ENCODE results near the gene MBNL1.
"Not testable (repeated sequence)": the region's sequence is repeated elsewhere in the genome, so short reads cannot be mapped to it uniquely, and the experiment has no call there.

Gene MBNL1

DNA sequence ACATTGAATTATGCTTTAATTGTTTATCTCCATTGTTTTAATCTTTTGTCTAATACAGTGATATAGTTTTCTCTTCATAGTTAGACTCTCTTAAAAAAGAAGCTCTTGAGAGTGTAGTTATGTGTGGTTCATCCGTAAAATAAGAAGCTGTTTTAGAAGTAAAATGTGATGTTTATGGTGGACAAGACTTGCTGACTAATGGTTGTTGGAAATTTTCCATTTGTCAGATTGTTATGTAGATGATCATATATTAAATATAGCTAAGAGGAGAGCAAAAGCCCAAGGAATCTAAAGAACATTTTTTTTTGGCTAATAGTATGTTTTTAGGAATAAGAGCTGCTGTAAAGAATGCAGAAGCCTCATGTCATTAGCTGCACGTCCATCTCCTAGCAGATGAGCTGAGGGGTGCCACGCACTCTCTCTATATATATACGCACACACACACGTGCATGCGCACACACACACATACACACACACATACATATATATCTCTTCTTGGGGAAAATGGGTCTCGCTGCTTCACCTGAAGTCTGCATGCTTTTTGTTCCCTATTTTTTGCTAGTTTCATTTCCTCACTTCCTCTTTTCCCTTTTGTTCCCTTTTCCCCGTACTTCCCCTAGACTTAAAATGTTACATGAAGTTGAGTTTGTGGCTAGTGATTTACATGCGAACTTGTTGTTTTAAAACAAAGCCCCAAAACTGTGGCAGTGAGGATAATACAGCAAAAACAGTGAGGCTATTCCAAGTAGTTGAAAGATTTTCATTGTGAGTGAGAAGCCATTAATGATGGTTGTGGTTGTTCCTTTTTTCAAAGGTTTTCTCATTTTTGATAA, 107.8 kb downstream of the MBNL1 start:
- no peak for DNase-seq (ENCODE audit: low read depth, low spot score)

DNA sequence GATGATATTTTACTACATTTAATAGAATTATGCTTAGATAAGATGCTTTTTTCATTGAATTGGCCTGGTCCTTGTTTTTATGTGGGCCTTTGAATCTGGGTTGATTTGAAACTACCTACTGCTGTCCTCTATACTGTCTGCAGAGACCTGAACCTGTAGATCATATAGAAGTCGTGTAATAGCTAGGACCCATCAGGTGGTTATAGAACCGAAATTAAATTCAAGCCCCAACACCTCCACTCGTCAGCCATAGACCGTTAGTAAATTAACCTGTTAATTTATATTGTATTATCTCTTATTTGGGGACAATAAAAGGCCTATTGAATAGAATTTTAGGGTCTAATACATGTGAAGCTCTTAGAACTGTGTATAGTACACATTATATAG, 108.4 kb downstream of the MBNL1 start:
- no peak for DNase-seq (ENCODE audit: low read depth, low spot score)

DNA sequence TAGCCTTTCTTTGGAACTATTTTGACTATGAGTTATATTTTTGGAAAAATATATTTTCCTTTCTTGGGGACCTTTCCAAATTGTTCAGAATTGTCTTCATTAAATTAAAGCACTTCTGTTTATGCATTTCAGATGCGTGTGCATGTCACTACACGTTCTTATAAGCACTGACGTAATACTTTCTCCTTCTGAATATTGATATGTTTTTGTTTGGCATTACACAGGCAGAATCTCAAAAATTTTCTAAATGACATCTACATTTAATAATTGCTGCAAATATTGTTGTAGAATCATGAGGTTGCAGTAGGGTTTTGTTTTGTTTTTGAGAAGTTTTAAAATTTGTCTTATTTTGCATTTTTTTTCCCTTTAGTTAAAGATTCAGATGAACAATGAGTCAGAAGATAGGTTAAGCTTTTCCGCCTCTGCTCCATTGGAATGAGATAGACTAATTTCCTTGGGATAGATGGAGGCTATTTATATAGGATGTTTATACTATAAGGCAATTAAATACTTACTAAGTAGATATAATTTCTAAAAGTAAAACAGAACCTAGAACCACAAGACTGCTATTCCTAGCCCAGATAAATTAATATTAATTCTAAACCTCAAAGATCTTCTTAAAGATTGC, 110.8 kb downstream of the MBNL1 start:
- DNase-seq (ENCODE audit: low read depth, low spot score) = no peak

DNA sequence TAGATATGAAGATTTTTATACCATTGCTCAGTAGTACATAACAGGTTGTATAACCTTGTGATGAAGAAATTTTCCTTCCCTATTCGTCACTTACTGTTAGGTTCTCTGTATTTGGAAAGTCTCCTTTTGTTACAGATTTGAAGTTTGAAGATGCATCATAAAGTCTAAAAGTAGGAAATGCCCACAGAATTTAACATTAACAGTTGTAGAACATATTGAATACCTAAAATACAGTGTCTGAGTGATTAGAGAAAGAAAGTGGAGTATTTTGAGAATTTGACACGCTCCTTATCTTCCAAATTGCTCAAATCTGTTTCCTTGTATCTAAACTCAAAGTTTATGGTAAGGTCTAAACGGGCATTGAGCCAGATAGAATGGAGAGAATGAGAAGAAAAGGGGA, 111.3 kb downstream of the MBNL1 start:
- DNase-seq (ENCODE audit: low read depth, low spot score) = no peak

DNA sequence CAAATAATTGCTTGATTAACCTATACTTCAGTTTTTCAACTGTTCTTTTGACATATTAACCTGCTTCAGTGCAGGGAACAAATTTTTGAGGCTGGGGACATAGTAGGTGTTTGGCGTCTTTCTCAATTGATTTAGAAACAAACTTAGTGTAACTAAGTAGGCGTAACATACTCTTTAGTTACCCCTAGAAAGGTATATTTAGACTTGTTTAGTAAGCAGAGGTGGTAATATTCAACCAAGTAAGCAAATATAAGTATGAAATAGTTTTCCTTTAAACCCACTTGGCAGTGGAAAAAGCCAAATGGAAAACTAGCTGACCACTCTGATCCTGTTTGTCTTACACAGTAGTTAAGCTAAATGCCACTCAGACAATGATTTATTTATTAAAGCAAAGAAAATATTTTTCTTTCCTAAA, 113.2 kb downstream of the MBNL1 start:
- no peak for DNase-seq (ENCODE audit: low read depth, low spot score)

DNA sequence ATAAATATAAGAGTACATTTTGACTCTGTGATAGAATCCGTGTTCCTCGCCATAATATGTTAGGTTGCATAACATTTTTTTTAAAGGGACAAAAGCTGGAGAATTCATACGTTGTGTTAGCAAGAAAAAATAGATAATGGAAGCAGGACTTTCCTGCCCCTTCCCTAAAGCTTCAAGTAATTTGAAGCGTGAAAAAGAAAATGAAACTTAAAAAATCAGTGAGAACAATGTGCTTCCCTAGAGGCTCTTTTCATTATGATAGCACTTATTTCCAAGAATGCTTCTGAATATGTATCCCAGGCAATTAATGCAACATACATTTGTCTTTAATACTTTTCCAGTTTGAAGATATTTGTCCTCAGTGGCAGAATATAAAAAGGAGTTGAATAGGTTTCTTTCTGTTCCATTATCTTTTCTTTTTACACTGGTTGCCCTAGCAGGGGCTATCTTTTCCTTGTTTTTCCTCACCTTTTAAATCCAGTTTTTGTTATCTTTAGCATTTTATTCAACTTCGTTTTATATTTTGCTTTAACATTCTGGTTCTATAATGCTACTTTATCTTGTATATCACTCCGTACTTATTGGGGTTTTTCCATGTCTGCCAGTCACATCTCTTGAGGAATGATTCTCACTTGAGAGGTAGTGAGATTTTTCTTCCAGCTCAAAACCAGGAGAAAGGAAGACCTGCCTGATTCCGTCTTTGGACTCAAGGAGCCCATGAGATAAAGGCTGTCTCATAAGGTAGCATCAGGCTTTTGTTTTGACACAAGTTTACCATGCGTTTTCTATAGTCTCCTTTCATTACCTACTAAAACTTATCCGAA, 113.8 kb downstream of the MBNL1 start:
- no peak for DNase-seq (ENCODE audit: low read depth, low spot score)

DNA sequence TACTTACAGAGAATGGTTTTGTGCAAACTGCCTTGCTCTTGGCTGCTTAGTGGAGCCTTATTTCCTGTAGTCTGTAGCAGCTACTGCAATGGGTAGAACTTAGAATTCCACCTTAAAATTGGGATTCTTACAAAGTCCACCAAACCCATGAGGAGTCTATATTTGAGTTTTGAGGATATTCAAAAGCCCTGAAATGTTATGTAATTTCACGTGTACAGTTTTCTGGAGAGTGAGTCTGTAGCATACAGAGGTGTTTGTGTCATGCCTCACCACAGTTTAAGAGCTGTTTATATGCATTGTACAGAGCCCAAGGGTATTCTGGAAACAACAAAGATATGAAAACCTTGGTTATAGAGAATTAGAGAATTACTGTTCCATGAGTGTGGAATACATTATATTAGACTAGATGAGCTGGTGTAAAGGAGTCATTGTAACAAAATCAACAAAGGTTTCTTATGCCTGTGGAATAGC, 114.4 kb downstream of the MBNL1 start:
- DNase-seq (ENCODE audit: low read depth, low spot score) = no peak

DNA sequence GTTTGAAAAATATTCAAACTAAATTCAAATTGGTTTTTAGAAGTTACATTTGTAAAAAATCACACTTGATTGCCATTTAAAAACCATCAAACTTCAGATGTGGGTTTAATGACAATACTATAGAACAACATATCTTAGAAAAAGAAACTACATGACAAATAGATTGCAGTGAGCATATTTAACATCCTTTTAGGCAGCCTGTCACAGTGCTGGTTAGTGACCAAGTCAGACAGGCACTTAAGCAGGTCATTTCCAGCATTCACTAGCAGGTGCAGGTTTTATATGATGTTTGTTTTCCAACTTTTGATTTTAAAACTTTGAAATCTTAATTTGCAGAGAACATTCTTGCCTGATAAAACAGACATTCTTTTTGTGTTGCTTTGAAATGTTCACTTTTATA, 115.7 kb downstream of the MBNL1 start:
- DNase-seq (ENCODE audit: low read depth, low spot score) = no peak

DNA sequence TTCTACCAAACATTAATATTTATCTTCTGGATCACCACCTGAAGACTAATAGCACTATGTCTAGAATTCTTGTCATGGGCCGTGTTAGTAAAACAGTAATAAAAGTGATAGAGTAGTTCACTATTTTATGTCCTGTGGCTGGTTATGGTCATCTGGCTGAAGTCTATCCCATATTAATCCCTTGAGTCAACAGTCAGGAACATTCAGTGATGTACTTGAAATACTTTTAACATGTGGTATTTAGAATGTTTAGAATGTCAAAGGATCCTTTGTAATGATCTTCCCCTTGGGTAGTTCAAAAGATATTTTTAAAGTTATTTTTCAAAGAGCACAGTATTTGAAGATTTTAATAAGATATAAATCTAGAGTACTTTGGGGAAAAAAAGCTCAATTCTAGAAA, 117.0 kb downstream of the MBNL1 start:
- no peak for DNase-seq (ENCODE audit: low read depth, low spot score)

DNA sequence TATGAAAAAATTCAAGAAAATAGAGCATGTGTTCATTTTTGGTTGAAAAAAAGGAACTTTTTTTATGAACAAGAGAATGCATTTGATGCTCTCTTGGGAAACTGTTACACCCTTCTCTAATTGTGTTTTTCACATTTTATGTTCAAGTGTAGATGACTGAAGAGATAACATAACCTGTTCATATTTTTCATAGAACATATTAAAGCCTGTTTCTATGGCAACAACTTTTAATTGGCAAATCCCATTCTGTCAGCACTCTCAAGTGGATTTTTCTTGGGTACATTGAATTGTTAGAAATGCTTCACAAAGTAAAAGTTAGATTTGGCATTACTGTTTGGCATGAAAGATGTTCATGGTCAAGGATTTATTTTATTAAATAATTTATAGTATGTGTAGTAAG, 117.5 kb downstream of the MBNL1 start:
- DNase-seq (ENCODE audit: low read depth, low spot score) = no peak

DNA sequence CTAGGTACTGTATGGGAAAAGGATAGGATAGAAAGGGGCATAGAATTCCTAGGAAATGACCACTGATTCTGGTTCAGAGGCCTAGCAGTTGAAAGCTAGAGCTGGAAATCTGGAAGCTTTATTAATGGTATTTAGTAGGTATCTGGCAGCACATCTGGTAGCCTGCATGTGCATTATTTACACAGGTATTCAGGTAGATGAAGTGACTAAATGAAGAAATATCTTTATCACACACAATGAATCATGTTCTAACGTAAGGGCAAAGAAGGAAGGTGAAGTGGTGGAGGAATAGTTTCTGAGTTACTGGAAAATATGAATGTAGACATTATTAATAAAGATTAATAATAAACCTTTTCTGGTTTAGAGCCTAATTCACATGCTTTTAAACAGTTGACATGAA, 119.9 kb downstream of the MBNL1 start:
- DNase-seq (ENCODE audit: low read depth, low spot score) = no peak

DNA sequence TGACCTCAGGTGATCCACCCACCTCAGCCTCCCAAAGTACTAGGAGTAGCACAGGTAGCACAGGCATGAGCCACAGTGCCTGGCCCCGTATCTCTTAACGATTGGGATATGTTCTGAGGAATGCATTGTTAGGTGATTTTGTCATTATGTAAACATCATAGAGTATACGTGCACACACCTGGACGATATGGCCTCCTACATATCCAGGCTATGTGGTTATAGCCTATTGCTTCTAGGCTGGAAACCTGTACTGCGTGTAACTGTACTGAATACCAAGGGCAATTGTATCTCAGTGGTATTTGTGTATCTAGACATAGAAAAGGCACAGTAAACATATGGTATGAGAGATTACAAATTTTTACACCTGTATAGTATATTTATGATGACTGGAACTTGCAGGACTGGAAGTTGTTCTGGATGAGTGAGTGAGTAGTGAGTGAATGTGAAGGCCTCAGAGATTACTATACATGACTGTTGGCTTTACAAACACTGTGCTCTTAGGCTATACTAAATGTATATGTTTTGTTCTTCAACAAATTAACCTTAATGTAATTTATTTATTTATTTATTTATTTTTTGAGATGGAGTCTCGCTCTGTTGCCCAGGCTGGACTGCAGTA, 120.7 kb downstream of the MBNL1 start:
- no peak for DNase-seq (ENCODE audit: low read depth, low spot score)

DNA sequence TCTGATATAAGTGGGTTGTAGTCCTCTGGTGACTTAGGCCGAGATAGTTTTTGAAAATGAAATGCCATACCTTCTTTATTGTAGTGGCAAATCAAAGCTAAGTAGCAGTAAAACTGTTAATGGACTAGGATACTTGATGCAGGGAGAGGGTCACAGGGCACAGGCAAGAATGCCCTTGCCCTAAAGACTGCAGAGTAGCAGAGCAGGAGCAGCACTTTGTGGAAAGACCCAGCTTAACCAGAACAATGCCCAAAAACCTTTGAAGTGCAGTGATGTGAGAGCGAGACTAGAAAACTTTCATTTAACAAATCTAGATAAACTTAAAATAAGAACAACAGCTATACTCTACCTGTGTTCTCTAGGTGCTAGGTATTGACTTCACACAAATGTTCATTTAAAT, 121.9 kb downstream of the MBNL1 start:
- no peak for DNase-seq (ENCODE audit: low read depth, low spot score)

DNA sequence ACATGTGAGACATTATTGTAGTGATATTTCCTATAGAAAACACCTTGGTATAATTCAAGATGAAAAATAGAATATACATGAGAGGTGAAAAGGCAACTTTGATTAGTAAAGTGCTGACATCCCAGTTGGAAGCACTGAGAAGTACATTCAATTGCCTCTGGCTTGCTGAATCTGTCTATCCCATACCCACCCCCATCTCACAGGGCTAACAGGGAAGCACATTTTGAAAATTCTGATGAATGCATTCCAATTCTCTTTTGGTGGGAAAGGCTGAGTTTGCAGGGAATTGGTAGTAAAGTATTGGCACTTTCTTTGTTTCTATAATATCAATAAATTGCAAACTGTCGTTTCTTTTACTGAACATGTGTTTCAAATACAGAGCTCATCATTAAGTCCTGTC, 122.9 kb downstream of the MBNL1 start:
- no peak for DNase-seq (ENCODE audit: low read depth, low spot score)

DNA sequence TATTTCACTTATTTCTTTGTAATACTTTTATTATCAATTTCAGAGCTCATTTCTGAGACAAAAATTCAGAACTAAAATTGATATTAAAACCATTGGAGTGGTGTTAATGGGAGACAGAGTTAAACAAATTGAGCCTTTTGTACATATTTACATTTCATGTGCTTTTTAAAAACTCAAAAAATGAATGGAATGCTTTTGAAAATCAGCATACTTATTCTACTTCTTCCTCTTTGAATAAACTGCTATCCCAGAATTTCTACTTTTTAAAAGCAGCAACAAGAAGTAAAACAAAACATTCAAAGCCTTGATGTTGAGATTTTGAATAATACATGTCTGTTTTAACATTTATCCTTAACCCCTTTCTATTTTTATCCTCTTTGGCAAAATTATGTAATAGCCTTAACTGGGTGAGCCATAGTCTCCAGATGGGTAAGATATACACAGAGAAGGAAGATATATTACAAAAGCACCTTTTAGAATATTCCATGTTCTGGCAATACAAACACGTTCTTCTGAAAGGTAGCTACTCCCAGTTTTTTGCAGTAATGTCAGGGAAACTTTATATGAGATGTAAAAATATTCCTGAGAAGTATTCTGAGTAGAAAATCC, 123.6 kb downstream of the MBNL1 start:
- no peak for DNase-seq (ENCODE audit: low read depth, low spot score)

DNA sequence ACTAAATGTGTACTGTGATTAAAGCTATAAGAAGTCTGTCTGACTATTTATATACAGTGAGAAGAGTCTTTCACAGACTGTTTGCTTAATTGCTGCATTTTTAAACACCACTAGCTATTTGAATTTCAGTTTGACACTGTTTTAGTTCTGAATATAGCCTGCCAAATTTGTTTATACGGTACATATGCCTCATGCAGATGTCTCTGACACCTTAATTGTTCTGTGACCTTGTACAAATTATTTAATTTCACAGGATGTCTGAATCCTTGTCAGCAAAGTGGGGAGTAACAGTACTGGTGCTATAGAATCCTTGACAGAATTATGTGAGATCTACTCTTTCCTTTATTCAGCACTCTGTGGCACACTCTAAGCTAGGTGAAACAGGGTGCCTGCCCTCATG, 125.5 kb downstream of the MBNL1 start:
- DNase-seq (ENCODE audit: low read depth, low spot score) = no peak

DNA sequence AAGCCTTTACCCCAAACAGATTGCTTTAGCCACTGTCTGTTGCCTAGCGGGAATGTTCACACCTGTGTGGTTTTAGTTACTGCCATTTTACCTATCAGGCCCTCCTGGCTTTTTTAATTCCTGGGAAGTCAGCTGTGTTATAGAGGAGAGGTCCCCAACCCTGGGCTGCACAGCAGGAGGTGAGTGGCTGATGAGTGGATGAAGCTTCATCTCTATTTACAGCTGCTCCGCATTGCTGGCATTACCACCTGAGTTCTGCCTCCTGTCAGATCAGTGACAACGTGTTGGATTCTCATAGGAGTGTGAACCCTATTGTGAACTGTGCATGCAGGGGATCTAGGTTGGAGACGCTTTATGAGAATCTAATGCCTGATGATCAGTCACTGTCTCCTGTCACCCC, 127.0 kb downstream of the MBNL1 start:
- DNase-seq (ENCODE audit: low read depth, low spot score) = no peak

DNA sequence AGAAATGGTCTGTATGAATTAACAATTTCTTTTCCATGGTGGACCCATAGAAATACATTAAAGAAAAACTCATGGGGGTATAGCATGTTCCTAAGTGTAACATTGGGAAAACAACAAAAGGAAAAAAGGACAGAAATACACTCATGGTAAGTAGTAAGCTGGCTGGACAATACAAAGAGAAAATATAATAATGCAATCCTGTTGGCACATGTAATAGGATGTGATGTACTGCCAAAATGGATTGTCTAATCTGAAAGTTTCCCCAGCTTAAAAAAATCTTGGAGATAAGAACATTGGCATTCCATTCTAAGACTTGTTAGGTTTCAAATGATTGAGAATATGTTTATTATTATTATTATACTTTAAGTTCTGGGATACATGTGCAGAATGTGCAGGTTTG, 128.1 kb downstream of the MBNL1 start:
- DNase-seq (ENCODE audit: low read depth, low spot score) = no peak

DNA sequence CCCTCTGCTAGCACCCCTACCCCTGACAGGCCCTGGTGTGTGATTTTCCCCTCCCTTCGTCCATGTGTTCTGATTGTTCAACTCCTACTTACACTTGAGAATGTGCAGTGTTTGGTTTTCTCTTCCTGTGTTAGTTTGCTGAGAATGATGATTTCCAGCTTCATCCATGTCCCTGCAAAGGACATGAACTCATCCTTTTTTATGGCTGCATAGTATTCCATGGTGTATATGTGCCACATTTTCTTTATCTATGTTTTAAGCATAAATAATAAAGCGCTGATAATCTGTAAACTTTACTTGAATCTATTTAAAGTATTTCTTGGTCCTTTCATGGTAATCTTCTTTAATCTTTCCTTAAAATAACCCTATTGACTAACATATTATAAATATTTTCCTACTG, 128.6 kb downstream of the MBNL1 start:
- DNase-seq (ENCODE audit: low read depth, low spot score) = not testable (repeated sequence)

DNA sequence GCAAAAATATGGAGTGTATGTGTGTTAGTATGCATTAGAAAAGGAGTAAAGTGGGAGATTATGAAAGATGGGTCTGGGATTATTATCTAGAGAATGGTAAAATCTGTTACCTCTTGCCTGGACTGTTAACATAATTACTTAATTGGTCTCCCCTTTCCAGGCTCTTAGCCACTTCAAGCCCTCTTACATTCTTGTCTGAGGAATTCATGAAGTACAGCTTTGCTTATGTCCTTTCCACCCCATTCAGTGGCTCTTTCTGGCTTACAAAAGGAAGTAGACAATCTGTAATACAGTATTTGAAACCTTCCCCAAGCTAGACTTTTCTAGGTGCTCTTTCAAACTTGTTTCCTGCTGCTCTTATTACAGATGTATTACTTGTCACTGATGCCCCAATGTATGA, 129.8 kb downstream of the MBNL1 start:
- no peak for DNase-seq (ENCODE audit: low read depth, low spot score)

DNA sequence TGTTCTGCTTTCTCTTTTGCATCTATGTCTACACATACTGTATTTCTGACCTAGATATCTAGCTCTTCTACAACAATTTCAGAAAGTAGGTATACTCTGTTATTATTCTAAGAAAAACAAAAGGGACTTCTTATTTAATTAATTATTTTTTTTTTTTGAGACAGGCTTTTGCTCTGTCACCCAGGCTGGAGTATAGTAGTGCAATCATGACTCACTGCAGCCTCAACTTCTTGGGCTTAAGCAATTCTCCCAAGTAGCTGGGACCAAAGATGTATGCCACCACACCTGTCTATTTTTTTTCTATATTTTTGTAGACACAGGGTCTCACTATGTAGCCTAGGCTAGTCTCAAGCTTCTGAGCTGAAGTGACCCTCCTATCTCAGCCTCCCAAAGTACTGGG, 130.6 kb downstream of the MBNL1 start:
- DNase-seq (ENCODE audit: low read depth, low spot score) = no peak

DNA sequence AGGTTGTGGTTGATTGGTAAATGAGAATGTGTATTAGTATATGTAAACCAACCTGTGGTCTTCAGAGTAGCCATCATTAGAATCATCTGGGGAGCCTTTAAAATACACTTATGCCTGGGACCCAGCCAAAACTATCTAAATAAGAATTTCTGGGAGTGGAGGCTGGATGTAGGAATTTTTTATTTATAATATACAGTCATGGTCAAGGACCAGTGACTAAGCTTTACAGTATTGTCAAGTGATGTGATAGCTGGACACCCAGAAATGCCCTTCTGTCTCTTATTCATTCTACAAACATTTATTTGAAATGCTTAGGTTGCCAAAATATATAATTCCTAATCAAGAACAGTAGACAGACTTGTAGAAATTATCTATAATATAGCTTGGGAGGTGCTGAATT, 132.2 kb downstream of the MBNL1 start:
- DNase-seq (ENCODE audit: low read depth, low spot score) = no peak

Measured in activated naive CD8-positive, alpha-beta T cell treated with anti-CD3 and anti-CD28 coated beads, Interleukin-2, amount 50 U/mL, for 16 hours (primary cell).